Heart left ventricle (tissue), 16 donors: ENCODE data around the gene ABCA9. TPM values are rescaled to one million over a fixed set of nuclear protein-coding genes. Genes with fewer than 3 reads are reported as not detected.
"Not testable (repeated sequence)": the region's sequence is repeated elsewhere in the genome, so short reads cannot be mapped to it uniquely, and the experiment has no call there.

ENCODE experiments used
- ATAC-seq, 4 donors: fragments of 200-7000 bp; cut with Tn5 transposase; one replicate each; pipeline ENCODE4 v1.9.1; 2020 to 2022; ENCODE audit warnings: moderate library complexity in 4 of 4, mild to moderate bottlenecking in 3 of 4, moderate number of reproducible peaks in 1 of 4
- DNase-seq, 5 donors: peaks; one replicate each; pipeline ENCODE4 v3.0.0-alpha.2; 2020
- H3K27ac ChIP-seq, 12 donors: fragments of 200-600 bp; sonication (generic) in 4 of 12; one replicate each; pipeline versions ENCODE4 v1.5.0 to v1.8.0; 2016 to 2022; ENCODE audit warnings: mild to moderate bottlenecking in 2 of 12
- H3K27me3 ChIP-seq, 9 donors: fragments of 200-600 bp; sonication (generic) in 2 of 9; one replicate each; pipeline versions ENCODE4 v1.5.1 to v1.8.0; 2016 to 2022; ENCODE audit warnings: mild to moderate bottlenecking in 3 of 9
- H3K36me3 ChIP-seq, 9 donors: fragments of 200-600 bp; sonication (generic) in 2 of 9; one replicate each; pipeline versions ENCODE4 v1.5.0 to v1.8.0; 2018 to 2022; ENCODE audit warnings: mild to moderate bottlenecking in 2 of 9
- H3K4me1 ChIP-seq, 12 donors: fragments of 200-600 bp; sonication (generic) in 4 of 12; one replicate each; pipeline versions ENCODE4 v1.5.0 to v1.8.0; 2016 to 2022; ENCODE audit warnings: mild to moderate bottlenecking in 3 of 12
- H3K4me3 ChIP-seq, 12 donors: fragments of 200-600 bp; sonication (generic) in 4 of 12; one replicate each; pipeline versions ENCODE4 v1.5.0 to v1.8.0; 2017 to 2022; ENCODE audit warnings: mild to moderate bottlenecking in 9 of 12, moderate library complexity in 4 of 12
- H3K9me3 ChIP-seq, 12 donors: fragments of 200-600 bp; sonication (generic) in 4 of 12; one replicate each; pipeline versions ENCODE4 v1.5.0 to v1.8.0; 2016 to 2022; ENCODE audit warnings: mild to moderate bottlenecking in 1 of 12
- POLR2A ChIP-seq, 2 donors: fragments of 450-650 bp; IDR thresholded peaks; one replicate each; pipeline ENCODE4 v1.6.1; 2017; ENCODE audit warnings: antibody characterized with exemption in 2 of 2, mild to moderate bottlenecking in 2 of 2, moderate library complexity in 2 of 2
- WGBS, 4 donors: extraction: QIAGEN DNeasy Blood & Tissue Kit in 2 of 4; methylation state at CpG; one replicate each; pipeline versions ENCODE4 v1.1.5 to v1.1.7; 2013 to 2018; 5-methylcytosine and 5-hydroxymethylcytosine counted together
- intact Hi-C, 10 donors: fragments of 100-400 bp; cut with DNase I; formaldehyde crosslinking; loops; one replicate each; pipeline versions ENCODE4 v1.11.1 to v1.14.2; 2022
- polyA plus RNA-seq, 2 donors: library from polyadenylated mRNA; stranded (reverse); fragments of 200-250 nt; gene quantifications; one replicate each; pipeline ENCODE4 v1.2.3, GENCODE V29; 2013
- total RNA-seq, 9 donors: library from RNA; depleted of rRNA in 2 of 9; stranded (reverse); fragments of >200 nt in 2 of 9; fragmentation: NEBNext Ultra II Directional in 3 of 9; extraction: Animal tissue kit (Norgen Biotek cat#: 25700) in 3 of 9; gene quantifications; one replicate each; pipeline versions ENCODE4 v1.1.0 to v1.2.4, GENCODE V29; 2016 to 2023
- TF ChIP-seq, protein P1 (sequence below), 12 donors: fragments of 200-600 bp; sonication (generic) in 4 of 12; IDR thresholded peaks; one replicate each; pipeline versions ENCODE4 v1.5.0 to v1.8.0; 2018 to 2022; ENCODE audit warnings: antibody characterized with exemption in 12 of 12, mild to moderate bottlenecking in 5 of 12
- donor health status: ischemic (EF 13 %, LVEDD 7.1; RV severe dilation, severe dysfunction).
- donor health status: healthy with polysubstance abuse.
- donor health status: DM: no; HTN: yes; CAD: no.
- donor health status: DM: no; HTN: no; CAD: no.
- donor health status: ischemic (EF 25% LVEDD 6.9; RV normal size, moderate dysfunction).
- donor health status: ischemic (EF 25% LVEDD 5.7; RV mildly dilated, moderate dysfunction).
- donor health status: healthy.
- donor health status: DM: yes; HTN: yes; CAD: no.
- donor health status: ischemic (EF 35%, LVEDD 5.7; RV mildly dilated, moderate dysfunction).
- donor health status: nonischemic (EF 11% LVEDD 7.7; RV severe dilation, severe dysfunction).
- donor health status: DM: yes; HTN: yes; CAD: no.
- donor health status: PGD.
- donor health status: ischemic (EF 29% LVEDD 5.4; RV normal size, mild dysfunction).
- donor health status: nonischemic (EF 23%, LVEDD 6.1; RV moderate dilation, normal function).

Gene ABCA9
- total and polyA plus RNA-seq, 11 donors = 2.4 to 19.9 (median 11.2) TPM

DNA sequence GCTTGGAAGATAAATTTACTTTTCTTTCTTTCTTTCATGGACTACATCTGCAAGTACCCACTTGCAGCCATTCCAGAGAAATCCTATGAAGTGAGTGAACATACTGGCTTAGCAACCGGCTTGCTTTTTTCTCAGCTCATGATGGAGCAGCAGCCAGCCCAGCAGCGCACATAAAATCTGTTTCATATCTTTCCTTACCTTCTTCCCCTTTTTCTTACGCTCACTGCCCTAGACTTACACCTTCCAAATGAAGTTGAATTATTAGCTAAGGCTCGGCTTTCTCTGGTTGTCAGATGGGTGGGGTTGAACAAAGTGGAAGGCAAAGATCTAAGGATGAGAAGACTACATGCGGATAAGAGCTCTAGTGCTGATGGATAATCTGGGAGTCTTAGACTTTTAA is 91.6 kb downstream of the ABCA9 start:
- no peak for TF ChIP-seq POLR2A (IDR thresholded peaks at IDR 0.05)
- TF ChIP-seq, protein P1, sequence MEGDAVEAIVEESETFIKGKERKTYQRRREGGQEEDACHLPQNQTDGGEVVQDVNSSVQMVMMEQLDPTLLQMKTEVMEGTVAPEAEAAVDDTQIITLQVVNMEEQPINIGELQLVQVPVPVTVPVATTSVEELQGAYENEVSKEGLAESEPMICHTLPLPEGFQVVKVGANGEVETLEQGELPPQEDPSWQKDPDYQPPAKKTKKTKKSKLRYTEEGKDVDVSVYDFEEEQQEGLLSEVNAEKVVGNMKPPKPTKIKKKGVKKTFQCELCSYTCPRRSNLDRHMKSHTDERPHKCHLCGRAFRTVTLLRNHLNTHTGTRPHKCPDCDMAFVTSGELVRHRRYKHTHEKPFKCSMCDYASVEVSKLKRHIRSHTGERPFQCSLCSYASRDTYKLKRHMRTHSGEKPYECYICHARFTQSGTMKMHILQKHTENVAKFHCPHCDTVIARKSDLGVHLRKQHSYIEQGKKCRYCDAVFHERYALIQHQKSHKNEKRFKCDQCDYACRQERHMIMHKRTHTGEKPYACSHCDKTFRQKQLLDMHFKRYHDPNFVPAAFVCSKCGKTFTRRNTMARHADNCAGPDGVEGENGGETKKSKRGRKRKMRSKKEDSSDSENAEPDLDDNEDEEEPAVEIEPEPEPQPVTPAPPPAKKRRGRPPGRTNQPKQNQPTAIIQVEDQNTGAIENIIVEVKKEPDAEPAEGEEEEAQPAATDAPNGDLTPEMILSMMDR (IDR thresholded peaks at IDR 0.05) = no peak

GRCh38 chr17:68963958-68964357 is 96.8 kb downstream of the ABCA9 start:
- peak in 1 of 5 donors; percentile 52 for DNase-seq

More for the DNA sequence above, 91.6 kb downstream of the ABCA9 start:
- Histone ChIP-seq H3K27ac (peak overlapping the region in 2 of 12 donors; percentile 16 to 25), H3K4me3 (no peak overlapping the region), H3K27me3 (no peaks in the 10 kb centered on the region), H3K9me3 (no peaks in the 10 kb centered on the region), H3K36me3 (peaks cover 0 to 4% (median 0%) of the 10 kb centered on the region in 9 donors), H3K4me1 (peaks cover 0 to 6% (median 0%) of the 10 kb centered on the region in 12 donors)
- no peak for ATAC-seq
- intact Hi-C loops = no loop called here
- DNase-seq = no peak
- WGBS, 4 donors = 76 to 85% (median 79%) methylated on average over 5 of the region's 5 CpGs

GRCh38 chr17:68961214-68961882 is 99.4 kb downstream of the ABCA9 start:
- peaks cover 0 to 14% (median 0%) of the 10 kb centered on the region in 12 donors for H3K4me1 ChIP-seq
- ATAC-seq (peak; percentile 74 to 86 (median 84)), DNase-seq (peak in 2 of 5 donors; percentile 54 to 64)
- intact Hi-C loops = no loop called here
- no peaks in the 10 kb centered on the region for H3K27me3 ChIP-seq
- peak overlapping the region in 3 of 12 donors; percentile 4 to 22 (median 5) for H3K27ac ChIP-seq
- peaks cover 0 to 3% (median 0%) of the 10 kb centered on the region in 12 donors for H3K9me3 ChIP-seq
- H3K36me3 ChIP-seq = no peaks in the 10 kb centered on the region
- H3K4me3 ChIP-seq = no peak overlapping the region
- TF ChIP-seq, protein P1 (IDR thresholded peaks at IDR 0.05) = no peak
- TF ChIP-seq POLR2A (IDR thresholded peaks at IDR 0.05) = no peak
- WGBS, 4 donors = 31 to 41% (median 38%) methylated on average over 9 of the region's 9 CpGs

More at GRCh38 chr17:68963958-68964357, 96.8 kb downstream of the ABCA9 start:
- Histone ChIP-seq H3K27me3 (no peaks in the 10 kb centered on the region), H3K27ac (peak overlapping the region in 4 of 12 donors; percentile 5 to 44 (median 18)), H3K4me1 (peaks cover 0 to 14% (median 0%) of the 10 kb centered on the region in 12 donors), H3K36me3 (no peaks in the 10 kb centered on the region), H3K9me3 (peaks cover 0 to 2% (median 0%) of the 10 kb centered on the region in 12 donors), H3K4me3 (no peak overlapping the region)
- TF ChIP-seq POLR2A (IDR thresholded peaks at IDR 0.05) = no peak
- TF ChIP-seq, protein P1 (IDR thresholded peaks at IDR 0.05) = no peak
- ATAC-seq = peak; percentile 47 to 90 (median 77)
- intact Hi-C loops = no loop called here
- WGBS, 4 donors = 83 to 89% (median 85%) methylated on average over 4 of the region's 4 CpGs

DNA sequence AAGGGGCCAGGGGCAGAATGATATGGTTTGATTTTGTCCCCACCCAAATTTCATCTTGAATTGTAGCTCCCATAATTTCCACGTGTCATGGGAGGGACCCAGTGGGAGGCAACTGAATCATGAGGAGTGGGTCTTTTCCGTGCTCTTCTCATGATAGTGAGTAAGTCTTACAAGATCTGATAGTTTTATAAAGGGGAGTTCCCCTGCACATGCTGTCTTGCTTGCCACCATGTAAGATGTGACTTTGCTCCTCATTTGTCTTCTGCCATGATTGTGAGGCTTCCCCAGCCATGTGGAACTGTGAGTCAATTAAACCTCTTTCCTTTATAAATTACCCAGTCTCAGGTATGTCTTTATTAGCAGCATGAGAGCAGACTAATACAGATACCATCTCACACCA is 101.6 kb downstream of the ABCA9 start:
- H3K4me1 ChIP-seq = peaks cover 0 to 17% (median 0%) of the 10 kb centered on the region in 12 donors
- 79 to 96% (median 93%) methylated on average over 2 of the region's 2 CpGs for WGBS, 4 donors
- intact Hi-C loops, H3K36me3 ChIP-seq, H3K4me3 ChIP-seq, H3K27me3 ChIP-seq, DNase-seq, ATAC-seq, H3K9me3 ChIP-seq, H3K27ac ChIP-seq: not testable (repeated sequence)
